Nephron progenitor cell (in vitro differentiated cells): ENCODE results near the gene ERBB4.
"Not testable (repeated sequence)": the region's sequence is repeated elsewhere in the genome, so short reads cannot be mapped to it uniquely, and the experiment has no call there.

Source experiments
- DNase-seq: peaks from one replicate; pipeline ENCODE4 v3.0.0; 2021
- H3K27ac Mint-ChIP-seq: 2 replicates; pipeline ENCODE4 v1.8.0; 2021; ENCODE audit warnings: mild to moderate bottlenecking, moderate library complexity, mixed read lengths
- H3K27me3 Mint-ChIP-seq: 2 replicates; pipeline ENCODE4 v1.8.0; 2021; ENCODE audit warnings: mild to moderate bottlenecking, low read depth, mixed read lengths; ENCODE audit not compliant: poor library complexity
- H3K36me3 Mint-ChIP-seq: 2 replicates; pipeline ENCODE4 v1.8.0; 2021; ENCODE audit warnings: low read depth, mixed read lengths
- H3K4me1 Mint-ChIP-seq: 2 replicates; pipeline ENCODE4 v1.8.0; 2021; ENCODE audit warnings: mixed read lengths
- H3K4me3 Mint-ChIP-seq: 2 replicates; pipeline ENCODE4 v1.8.0; 2021; ENCODE audit warnings: mild to moderate bottlenecking, moderate library complexity, mixed read lengths
- H3K9me3 Mint-ChIP-seq: 2 replicates; pipeline ENCODE4 v1.8.0; 2021; ENCODE audit warnings: mild to moderate bottlenecking, moderate library complexity, mixed read lengths
- TF ChIP-seq, protein P1 (sequence below): fragments of 200-600 bp; sonication (generic); IDR thresholded peaks from 2 replicates; pipeline ENCODE4 v1.5.0; 2021; ENCODE audit warnings: antibody characterized with exemption

ERBB4 gene

DNA sequence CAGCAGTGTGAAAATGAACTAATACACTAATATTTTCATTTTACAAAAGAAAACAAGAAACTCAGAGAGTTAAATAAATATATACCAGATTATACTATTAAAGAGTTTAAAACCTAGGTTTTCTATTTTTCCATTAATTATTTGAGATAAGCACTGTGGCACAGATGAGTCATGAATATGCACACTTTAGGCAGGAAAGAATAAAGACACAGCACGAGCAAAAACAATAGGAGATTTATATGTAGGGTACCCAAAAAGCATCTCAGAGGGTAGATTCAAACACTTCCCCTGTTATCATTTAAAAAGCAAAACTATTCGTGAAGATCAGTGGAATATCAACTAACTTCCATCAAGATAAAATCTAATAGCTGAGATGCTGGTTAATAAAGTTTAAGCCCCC, 430.6 kb downstream of the ERBB4 start:
- TF ChIP-seq, protein P1, sequence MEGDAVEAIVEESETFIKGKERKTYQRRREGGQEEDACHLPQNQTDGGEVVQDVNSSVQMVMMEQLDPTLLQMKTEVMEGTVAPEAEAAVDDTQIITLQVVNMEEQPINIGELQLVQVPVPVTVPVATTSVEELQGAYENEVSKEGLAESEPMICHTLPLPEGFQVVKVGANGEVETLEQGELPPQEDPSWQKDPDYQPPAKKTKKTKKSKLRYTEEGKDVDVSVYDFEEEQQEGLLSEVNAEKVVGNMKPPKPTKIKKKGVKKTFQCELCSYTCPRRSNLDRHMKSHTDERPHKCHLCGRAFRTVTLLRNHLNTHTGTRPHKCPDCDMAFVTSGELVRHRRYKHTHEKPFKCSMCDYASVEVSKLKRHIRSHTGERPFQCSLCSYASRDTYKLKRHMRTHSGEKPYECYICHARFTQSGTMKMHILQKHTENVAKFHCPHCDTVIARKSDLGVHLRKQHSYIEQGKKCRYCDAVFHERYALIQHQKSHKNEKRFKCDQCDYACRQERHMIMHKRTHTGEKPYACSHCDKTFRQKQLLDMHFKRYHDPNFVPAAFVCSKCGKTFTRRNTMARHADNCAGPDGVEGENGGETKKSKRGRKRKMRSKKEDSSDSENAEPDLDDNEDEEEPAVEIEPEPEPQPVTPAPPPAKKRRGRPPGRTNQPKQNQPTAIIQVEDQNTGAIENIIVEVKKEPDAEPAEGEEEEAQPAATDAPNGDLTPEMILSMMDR, result no peak
- Mint-ChIP-seq H3K27me3 (peaks cover 5% of the 10 kb centered on the region), H3K4me1 (peaks cover 21% of the 10 kb centered on the region)

DNA sequence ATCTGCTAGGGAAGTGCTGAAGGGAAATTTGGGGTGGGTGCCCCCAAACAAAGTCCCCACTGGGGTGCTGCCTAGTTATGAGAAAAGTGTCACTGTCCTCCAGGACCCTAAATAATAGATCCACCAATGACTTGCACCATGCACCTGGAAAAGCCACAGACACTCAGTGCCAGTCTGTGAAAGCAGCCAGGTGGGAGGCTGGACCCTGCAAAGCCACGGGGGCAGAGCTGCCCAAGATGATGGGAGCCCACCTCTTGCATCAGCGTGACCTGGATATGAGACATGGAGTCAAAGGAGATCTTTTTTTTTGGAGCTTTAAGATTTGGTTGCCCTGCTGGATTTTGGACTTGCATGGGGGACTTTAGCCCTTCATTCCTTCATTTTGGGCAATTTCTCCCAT, 431.6 kb downstream of the ERBB4 start:
- no peak overlapping the region for H3K4me3 Mint-ChIP-seq
- H3K36me3 Mint-ChIP-seq, result no peaks in the 10 kb centered on the region
- H3K27ac Mint-ChIP-seq, result no peak overlapping the region
- peaks cover 5% of the 10 kb centered on the region for H3K27me3 Mint-ChIP-seq
- TF ChIP-seq, protein P1, result no peak
- no peak for DNase-seq
- H3K4me1 Mint-ChIP-seq, result peaks cover 21% of the 10 kb centered on the region
- H3K9me3 Mint-ChIP-seq, result peaks cover 19% of the 10 kb centered on the region

More for the DNA sequence above, 430.6 kb downstream of the ERBB4 start:
- H3K27ac Mint-ChIP-seq, result no peak overlapping the region
- DNase-seq, result no peak
- H3K9me3 Mint-ChIP-seq, result peaks cover 19% of the 10 kb centered on the region
- no peak overlapping the region for H3K4me3 Mint-ChIP-seq
- H3K36me3 Mint-ChIP-seq, result no peaks in the 10 kb centered on the region

DNA sequence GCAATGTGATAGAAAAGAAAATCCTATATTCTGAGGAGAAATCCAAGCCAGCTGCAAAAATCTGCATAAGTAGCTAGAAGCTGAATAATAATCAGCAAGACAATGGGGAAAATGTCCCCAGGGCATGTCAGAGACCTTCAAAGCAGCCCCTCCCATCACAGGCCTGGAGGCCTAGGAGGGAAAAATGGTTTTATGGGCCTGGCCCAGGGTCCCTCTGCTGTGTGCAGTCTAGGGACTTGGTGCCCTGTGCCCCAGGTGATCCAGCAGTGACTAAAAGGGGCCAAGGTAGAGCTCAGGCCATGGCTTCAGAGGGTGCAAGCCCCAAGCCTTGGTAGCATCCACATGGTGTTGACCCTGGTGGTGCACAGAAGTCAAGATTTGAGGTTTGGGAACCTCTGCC, 432.1 kb downstream of the ERBB4 start:
- H3K27ac Mint-ChIP-seq, H3K36me3 Mint-ChIP-seq, H3K27me3 Mint-ChIP-seq, H3K4me3 Mint-ChIP-seq, DNase-seq: not testable (repeated sequence)
- H3K4me1 Mint-ChIP-seq, result peaks cover 21% of the 10 kb centered on the region
- H3K9me3 Mint-ChIP-seq, result peaks cover 19% of the 10 kb centered on the region

DNA sequence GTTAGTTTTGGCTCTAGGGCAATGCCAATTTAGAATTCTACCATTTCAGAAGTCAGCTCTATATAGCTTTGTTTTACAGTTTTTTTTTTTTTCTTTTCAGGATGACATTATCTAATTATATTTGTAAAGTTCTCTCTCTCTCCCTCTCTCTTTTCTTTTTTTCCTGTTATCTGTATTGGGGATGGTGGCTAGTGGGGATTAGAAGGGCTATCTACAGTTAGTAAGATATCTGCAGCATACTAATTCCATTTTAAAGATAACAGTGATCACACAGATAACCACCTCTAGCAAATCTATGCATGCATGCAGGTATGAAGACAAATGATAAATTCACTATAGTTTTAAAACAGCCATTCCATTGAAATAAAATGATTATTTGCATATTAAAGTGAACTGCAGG, 438.9 kb downstream of the ERBB4 start:
- no peaks in the 10 kb centered on the region for H3K27me3 Mint-ChIP-seq
- H3K27ac Mint-ChIP-seq, result no peak overlapping the region
- no peaks in the 10 kb centered on the region for H3K9me3 Mint-ChIP-seq
- TF ChIP-seq, protein P1, result no peak
- no peak for DNase-seq
- H3K4me3 Mint-ChIP-seq, result no peak overlapping the region
- H3K4me1 Mint-ChIP-seq, result no peaks in the 10 kb centered on the region
- no peaks in the 10 kb centered on the region for H3K36me3 Mint-ChIP-seq

DNA sequence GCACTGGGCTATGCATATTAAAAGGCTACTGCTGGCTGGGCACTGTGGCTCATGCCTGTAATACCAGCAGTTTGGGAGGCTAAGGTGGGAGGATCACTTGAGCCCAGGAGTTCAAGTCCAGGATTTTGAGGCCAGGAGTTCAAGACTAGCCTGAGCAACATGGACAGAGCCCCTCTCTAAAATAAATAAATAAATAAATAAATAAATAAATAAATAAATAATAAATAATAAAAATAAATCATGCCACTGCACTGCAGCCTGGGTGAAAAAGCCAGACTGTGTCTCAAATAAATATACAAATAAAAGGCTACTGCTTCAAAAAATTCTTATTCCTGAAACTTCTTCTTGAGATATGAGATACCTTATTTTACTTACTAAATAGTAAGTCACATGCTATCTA, 439.6 kb downstream of the ERBB4 start:
- no peaks in the 10 kb centered on the region for H3K27me3 Mint-ChIP-seq
- no peak for DNase-seq
- no peaks in the 10 kb centered on the region for H3K9me3 Mint-ChIP-seq
- H3K4me1 Mint-ChIP-seq, result no peaks in the 10 kb centered on the region
- no peak overlapping the region for H3K4me3 Mint-ChIP-seq
- TF ChIP-seq, protein P1, result no peak
- no peak overlapping the region for H3K27ac Mint-ChIP-seq
- no peaks in the 10 kb centered on the region for H3K36me3 Mint-ChIP-seq

DNA sequence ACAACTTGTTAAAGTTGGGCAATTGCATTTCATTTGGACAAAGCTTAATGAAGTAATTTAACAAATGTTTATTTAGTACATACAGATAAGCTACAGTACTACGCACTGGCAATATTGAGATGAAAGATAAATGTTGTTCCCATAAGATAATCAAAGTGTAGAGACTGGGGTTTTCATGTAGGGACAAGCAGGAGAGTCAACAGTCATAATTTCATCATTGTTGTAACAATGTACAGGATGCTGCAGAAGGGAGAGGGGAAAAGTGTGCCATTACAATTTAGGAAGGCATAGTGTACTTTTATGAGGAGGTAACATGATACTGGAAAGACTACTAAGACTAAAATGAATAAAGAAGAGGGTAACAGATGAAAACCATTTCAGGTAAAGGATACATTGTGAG, 441.6 kb downstream of the ERBB4 start:
- Mint-ChIP-seq H3K27me3 (no peaks in the 10 kb centered on the region), H3K9me3 (no peaks in the 10 kb centered on the region), H3K27ac (no peak overlapping the region), H3K4me1 (no peaks in the 10 kb centered on the region), H3K36me3 (no peaks in the 10 kb centered on the region), H3K4me3 (no peak overlapping the region)
- TF ChIP-seq, protein P1, result no peak
- DNase-seq, result no peak
